Ovary (tissue), 3 donors: ENCODE results near the gene CDH23.

ENCODE experiments used
- EP300 ChIP-seq: sonication (generic); formaldehyde crosslinking; IDR thresholded peaks from one replicate; pipeline ENCODE4 v1.6.1; 2017; ENCODE audit warnings: antibody characterized with exemption
- TF ChIP-seq, protein P1 (sequence below), 3 donors: fragments of 450-650 bp in 2 of 3; fragments of 200-600 bp in 1 of 3; IDR thresholded peaks; one replicate each; pipeline versions ENCODE4 v1.5.1 to v1.8.0; 2016 to 2022; ENCODE audit warnings: antibody characterized with exemption in 3 of 3, mild to moderate bottlenecking in 1 of 3
- donor health status: DM: no; HTN: no; CAD: no.

DNA sequence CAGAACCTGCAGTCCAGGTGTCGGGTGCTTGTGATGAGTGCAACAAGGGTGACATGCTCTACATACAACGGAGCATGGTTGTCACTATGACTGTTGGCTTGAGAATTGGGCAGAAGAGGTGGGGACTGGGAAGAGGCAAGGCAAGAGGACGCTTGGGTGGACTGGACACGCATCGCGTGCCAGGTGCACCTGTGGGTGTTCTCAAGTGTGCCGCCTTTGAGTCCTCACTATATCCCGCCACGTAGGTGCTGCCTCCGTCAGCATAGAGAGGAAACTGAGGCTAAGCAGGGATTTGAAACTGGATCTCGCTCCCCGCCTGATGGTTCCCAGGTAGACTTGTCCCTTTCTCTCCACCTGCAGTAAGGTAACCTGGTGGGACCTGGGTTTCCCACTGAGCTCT lies 27.2 kb downstream of the CDH23 start:
- no peak for TF ChIP-seq EP300
- TF ChIP-seq, protein P1, sequence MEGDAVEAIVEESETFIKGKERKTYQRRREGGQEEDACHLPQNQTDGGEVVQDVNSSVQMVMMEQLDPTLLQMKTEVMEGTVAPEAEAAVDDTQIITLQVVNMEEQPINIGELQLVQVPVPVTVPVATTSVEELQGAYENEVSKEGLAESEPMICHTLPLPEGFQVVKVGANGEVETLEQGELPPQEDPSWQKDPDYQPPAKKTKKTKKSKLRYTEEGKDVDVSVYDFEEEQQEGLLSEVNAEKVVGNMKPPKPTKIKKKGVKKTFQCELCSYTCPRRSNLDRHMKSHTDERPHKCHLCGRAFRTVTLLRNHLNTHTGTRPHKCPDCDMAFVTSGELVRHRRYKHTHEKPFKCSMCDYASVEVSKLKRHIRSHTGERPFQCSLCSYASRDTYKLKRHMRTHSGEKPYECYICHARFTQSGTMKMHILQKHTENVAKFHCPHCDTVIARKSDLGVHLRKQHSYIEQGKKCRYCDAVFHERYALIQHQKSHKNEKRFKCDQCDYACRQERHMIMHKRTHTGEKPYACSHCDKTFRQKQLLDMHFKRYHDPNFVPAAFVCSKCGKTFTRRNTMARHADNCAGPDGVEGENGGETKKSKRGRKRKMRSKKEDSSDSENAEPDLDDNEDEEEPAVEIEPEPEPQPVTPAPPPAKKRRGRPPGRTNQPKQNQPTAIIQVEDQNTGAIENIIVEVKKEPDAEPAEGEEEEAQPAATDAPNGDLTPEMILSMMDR (IDR thresholded peaks at IDR 0.05) = no peak
